Activated naive CD8-positive, alpha-beta T cell treated with anti-CD3 and anti-CD28 coated beads, Interleukin-2, amount 50 U/mL, for 24 hours (primary cell): ENCODE measurements around the gene TMEM184A.

Experiments
- ATAC-seq: fragments of 150-1000 bp; cut with Tn5 transposase; one replicate; pipeline ENCODE4 v1.10.0; 2021
- DNase-seq: peaks from one replicate; pipeline ENCODE4 v3.0.0; 2021
- H3K27ac Mint-ChIP-seq: one replicate; pipeline ENCODE4 v1.8.0; 2021; ENCODE audit warnings: mild to moderate bottlenecking, mixed read lengths
- H3K27me3 Mint-ChIP-seq: one replicate; pipeline ENCODE4 v1.8.0; 2021; ENCODE audit warnings: mixed read lengths
- H3K36me3 Mint-ChIP-seq: one replicate; pipeline ENCODE4 v1.8.0; 2021; ENCODE audit warnings: low read depth, mixed read lengths
- H3K4me1 Mint-ChIP-seq: one replicate; pipeline ENCODE4 v1.8.0; 2021; ENCODE audit warnings: mixed read lengths
- H3K4me3 Mint-ChIP-seq: one replicate; pipeline ENCODE4 v1.8.0; 2021; ENCODE audit warnings: mild to moderate bottlenecking, moderate library complexity, mixed read lengths
- H3K9me3 Mint-ChIP-seq: one replicate; pipeline ENCODE4 v1.8.0; 2021; ENCODE audit warnings: mixed read lengths

TMEM184A gene

GRCh38 chr7:1554333-1555045, 1.5 kb downstream of the TMEM184A start:
- Mint-ChIP-seq H3K27me3 (no peaks in the 10 kb centered on the region), H3K9me3 (no peaks in the 10 kb centered on the region), H3K4me3 (no peak overlapping the region), H3K36me3 (no peaks in the 10 kb centered on the region), H3K27ac (no peak overlapping the region), H3K4me1 (no peaks in the 10 kb centered on the region)
- DNase-seq: no peak
- no peak for ATAC-seq

GRCh38 chr7:1553512-1554210, 2.3 kb downstream of the TMEM184A start:
- H3K27ac Mint-ChIP-seq: no peak overlapping the region
- no peaks in the 10 kb centered on the region for H3K9me3 Mint-ChIP-seq
- no peak for ATAC-seq

GRCh38 chr7:1552200-1552599, 3.8 kb downstream of the TMEM184A start:
- Mint-ChIP-seq H3K4me1 (no peaks in the 10 kb centered on the region), H3K9me3 (no peaks in the 10 kb centered on the region), H3K27me3 (no peaks in the 10 kb centered on the region), H3K4me3 (no peak overlapping the region), H3K36me3 (no peaks in the 10 kb centered on the region), H3K27ac (no peak overlapping the region)
- ATAC-seq (no peak), DNase-seq (no peak)

More at GRCh38 chr7:1553512-1554210, 2.3 kb downstream of the TMEM184A start:
- no peaks in the 10 kb centered on the region for H3K36me3 Mint-ChIP-seq
- H3K4me1 Mint-ChIP-seq: no peaks in the 10 kb centered on the region
- DNase-seq: no peak
- H3K4me3 Mint-ChIP-seq: no peak overlapping the region
- H3K27me3 Mint-ChIP-seq: no peaks in the 10 kb centered on the region

GRCh38 chr7:1550846-1551155, 5.2 kb downstream of the TMEM184A start:
- Mint-ChIP-seq H3K9me3 (no peaks in the 10 kb centered on the region), H3K36me3 (no peaks in the 10 kb centered on the region), H3K27ac (no peak overlapping the region), H3K27me3 (no peaks in the 10 kb centered on the region), H3K4me3 (no peak overlapping the region), H3K4me1 (no peaks in the 10 kb centered on the region)
- ATAC-seq (no peak), DNase-seq (no peak)

- DNase-seq (no peak), ATAC-seq (no peak)
- H3K27ac Mint-ChIP-seq: no peak overlapping the region
- no peaks in the 10 kb centered on the region for H3K9me3 Mint-ChIP-seq
- H3K27me3 Mint-ChIP-seq: no peaks in the 10 kb centered on the region
- H3K4me3 Mint-ChIP-seq: no peak overlapping the region
- no peaks in the 10 kb centered on the region for H3K4me1 Mint-ChIP-seq
- H3K36me3 Mint-ChIP-seq: no peaks in the 10 kb centered on the region
Observed at GRCh38 chr7:1550005-1550845, 5.8 kb downstream of the TMEM184A start.

- no peaks in the 10 kb centered on the region for H3K4me1 Mint-ChIP-seq
- no peaks in the 10 kb centered on the region for H3K9me3 Mint-ChIP-seq
- H3K27me3 Mint-ChIP-seq: no peaks in the 10 kb centered on the region
- H3K36me3 Mint-ChIP-seq: no peaks in the 10 kb centered on the region
- no peak for ATAC-seq
- no peak overlapping the region for H3K4me3 Mint-ChIP-seq
- DNase-seq: no peak
- H3K27ac Mint-ChIP-seq: no peak overlapping the region
Observed at GRCh38 chr7:1549357-1550004, 6.5 kb downstream of the TMEM184A start.

- no peaks in the 10 kb centered on the region for H3K36me3 Mint-ChIP-seq
- no peak for ATAC-seq
Observed at GRCh38 chr7:1548944-1549343, 7.1 kb downstream of the TMEM184A start.

GRCh38 chr7:1548438-1548831, 7.6 kb downstream of the TMEM184A start:
- no peak overlapping the region for H3K27ac Mint-ChIP-seq

More at GRCh38 chr7:1548944-1549343, 7.1 kb downstream of the TMEM184A start:
- no peaks in the 10 kb centered on the region for H3K27me3 Mint-ChIP-seq
- no peaks in the 10 kb centered on the region for H3K4me1 Mint-ChIP-seq
- no peak overlapping the region for H3K27ac Mint-ChIP-seq
- H3K9me3 Mint-ChIP-seq: no peaks in the 10 kb centered on the region
- no peak overlapping the region for H3K4me3 Mint-ChIP-seq
- no peak for DNase-seq

GRCh38 chr7:1547777-1548437, 8.1 kb downstream of the TMEM184A start:
- DNase-seq: no peak
- no peak overlapping the region for H3K4me3 Mint-ChIP-seq
- no peaks in the 10 kb centered on the region for H3K4me1 Mint-ChIP-seq
- no peaks in the 10 kb centered on the region for H3K36me3 Mint-ChIP-seq
- no peak for ATAC-seq
- H3K9me3 Mint-ChIP-seq: no peaks in the 10 kb centered on the region
- H3K27me3 Mint-ChIP-seq: no peaks in the 10 kb centered on the region
- no peak overlapping the region for H3K27ac Mint-ChIP-seq

More at GRCh38 chr7:1548438-1548831, 7.6 kb downstream of the TMEM184A start:
- Mint-ChIP-seq H3K4me1 (no peaks in the 10 kb centered on the region), H3K4me3 (no peak overlapping the region), H3K27me3 (no peaks in the 10 kb centered on the region), H3K9me3 (no peaks in the 10 kb centered on the region), H3K36me3 (no peaks in the 10 kb centered on the region)
- no peak for DNase-seq
- ATAC-seq: no peak

- Mint-ChIP-seq H3K4me3 (no peak overlapping the region), H3K9me3 (no peaks in the 10 kb centered on the region), H3K27ac (no peak overlapping the region), H3K27me3 (no peaks in the 10 kb centered on the region), H3K36me3 (no peaks in the 10 kb centered on the region), H3K4me1 (no peaks in the 10 kb centered on the region)
- DNase-seq: no peak
- no peak for ATAC-seq
Observed at GRCh38 chr7:1546909-1547776, 8.9 kb downstream of the TMEM184A start.

- DNase-seq (no peak), ATAC-seq (no peak)
- no peaks in the 10 kb centered on the region for H3K9me3 Mint-ChIP-seq
- no peaks in the 10 kb centered on the region for H3K4me1 Mint-ChIP-seq
- no peak overlapping the region for H3K4me3 Mint-ChIP-seq
- H3K36me3 Mint-ChIP-seq: no peaks in the 10 kb centered on the region
- no peak overlapping the region for H3K27ac Mint-ChIP-seq
- no peaks in the 10 kb centered on the region for H3K27me3 Mint-ChIP-seq
Observed at GRCh38 chr7:1546274-1546908, 9.6 kb downstream of the TMEM184A start.

GRCh38 chr7:1545417-1546246, 10.4 kb downstream of the TMEM184A start:
- no peak for DNase-seq
- H3K4me1 Mint-ChIP-seq: no peaks in the 10 kb centered on the region
- no peaks in the 10 kb centered on the region for H3K27me3 Mint-ChIP-seq
- H3K4me3 Mint-ChIP-seq: no peak overlapping the region
- H3K27ac Mint-ChIP-seq: no peak overlapping the region
- ATAC-seq: no peak
- no peaks in the 10 kb centered on the region for H3K9me3 Mint-ChIP-seq
- no peaks in the 10 kb centered on the region for H3K36me3 Mint-ChIP-seq
